ENCODE results near the gene RPL27A. TPM values are rescaled to one million over a fixed set of nuclear protein-coding genes. Genes with fewer than 3 reads are reported as not detected.

The RPL27A gene
- total and polyA plus RNA-seq, 2 of the 8 experiments (the other 6 are each of a cell fraction or from before 2014, with no cell fraction given) = 1,756 to 1,777 TPM

DNA sequence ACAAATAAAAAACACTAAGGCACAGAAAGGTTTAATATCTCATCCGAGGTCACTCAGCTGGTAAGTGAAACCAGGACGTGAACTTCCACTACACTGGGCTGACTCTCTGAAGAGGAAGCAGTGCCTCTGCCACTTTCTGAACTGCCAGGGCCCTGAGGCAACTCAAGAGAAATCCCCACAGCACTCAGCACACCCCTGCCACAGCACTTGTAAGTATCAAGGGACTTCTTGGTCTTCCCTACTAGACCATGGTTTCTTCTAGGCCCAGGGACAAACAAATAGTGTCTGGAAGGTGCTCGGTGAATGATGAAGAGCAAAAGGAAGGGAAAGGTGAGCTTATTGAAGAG lies 49.7 kb downstream of the RPL27A start:
- ChIA-PET CTCF (ENCODE audit: partially characterized antibody) (interaction anchor here (0.6 to 3.0 kb wide), 6 partner anchors 9 to 345 kb away, joined by 3 to 12 read pairs (median 4); no protein-coding TSS in a partner anchor), POLR2A (ENCODE audit: partially characterized antibody) (interaction anchor here (1.0 kb wide), 1 partner anchor 79 kb away, joined by 3 read pairs; no protein-coding TSS in a partner anchor)
- Histone ChIP-seq H3K9me3 (ENCODE audit: insufficient read depth in 2 of 2, low read depth in 1 of 2, low read length in 1 of 2) (no peaks in the 10 kb centered on the region), H3K56ac (replicated peaks; ENCODE audit: insufficient read length, low read depth, low read length) (no peak overlapping the region), H3K79me2 (ENCODE audit: control insufficient read depth in 1 of 2, insufficient read depth in 2 of 2, low read length in 2 of 2) (no peaks in the 10 kb centered on the region), H3K14ac (ENCODE audit: insufficient read length) (no peak overlapping the region), H2BK5ac (ENCODE audit: low read depth, low read length) (no peak overlapping the region), H2BK12ac (ENCODE audit: low read depth, low read length) (no peak overlapping the region), H3K4ac (replicated peaks; ENCODE audit: insufficient read length, low read depth, low read length) (no peak overlapping the region), H4K91ac (replicated peaks; ENCODE audit: insufficient read length, low read length) (no peak overlapping the region), H3K9ac (replicated peaks in 1 of 4; ENCODE audit: extremely low read depth in 1 of 4, low read depth in 3 of 4, low read length in 3 of 4) (no peak overlapping the region), H3K27ac (ENCODE audit: low read depth, low read length) (no peak overlapping the region), H3K23ac (ENCODE audit: insufficient read length) (no peak overlapping the region), H4K5ac (ENCODE audit: insufficient read length, low read depth, low read length) (no peak overlapping the region), H3K27me3 (replicated peaks in 1 of 4; ENCODE audit: control insufficient read depth in 3 of 4, extremely low read depth in 1 of 4, insufficient read depth in 3 of 4, low read length in 3 of 4) (no peaks in the 10 kb centered on the region), H3K4me1 (replicated peaks in 1 of 4; ENCODE audit: control insufficient read depth in 3 of 4, insufficient read depth in 4 of 4, low read length in 3 of 4) (peaks cover 0 to 5% (median 2%) of the 10 kb centered on the region in 4 experiments; a peak in 1 of 7 replicates), H3K4me3 (ENCODE audit: extremely low read depth in 1 of 4, insufficient read depth in 2 of 4, low read depth in 3 of 4, low read length in 4 of 4) (no peak overlapping the region), H4K8ac (ENCODE audit: extremely low read depth, insufficient read depth, low read length) (no peak overlapping the region), H2AFZ (ENCODE audit: low read length) (no peak overlapping the region), H3K18ac (ENCODE audit: extremely low read depth, low read length) (no peak overlapping the region), H2BK15ac (ENCODE audit: low read length) (no peak overlapping the region), H4K20me1 (replicated peaks in 1 of 2; ENCODE audit: control insufficient read depth in 1 of 2, insufficient read depth in 2 of 2, low read length in 2 of 2) (no peaks in the 10 kb centered on the region), H2BK120ac (replicated peaks; ENCODE audit: low read depth, low read length) (no peak overlapping the region), H3K4me2 (ENCODE audit: insufficient read depth in 1 of 2, low read depth in 2 of 2, low read length in 2 of 2) (no peak overlapping the region), H2AK5ac (ENCODE audit: low read depth, low read length) (no peak overlapping the region), H3K36me3 (ENCODE audit: control insufficient read depth in 2 of 4, insufficient read depth in 4 of 4, low read length in 3 of 4) (no peaks in the 10 kb centered on the region), H2BK20ac (ENCODE audit: low read length) (no peak overlapping the region), H3K23me2 (ENCODE audit: low read depth, low read length) (no peaks in the 10 kb centered on the region), H3K79me1 (ENCODE audit: low read depth, low read length) (no peaks in the 10 kb centered on the region; the same call in 1 of the 2 replicates)
- TF ChIP-seq BRCA1 (IDR thresholded peaks at IDR 0.05; ENCODE audit: low read depth, low read length) = no peak
- no peak for TF ChIP-seq CBX5 (IDR thresholded peaks at IDR 0.05; ENCODE audit: low read depth, low read length)
- TF ChIP-seq EZH2 (IDR thresholded peaks at IDR 0.05; ENCODE audit: low read depth, low read length, severe bottlenecking) = no peak
- no peak for TF ChIP-seq YY1 (IDR thresholded peaks at IDR 0.05; ENCODE audit: low read depth, low read length)
- no peak for TF ChIP-seq RXRA (IDR thresholded peaks at IDR 0.05; ENCODE audit: insufficient read depth, low read depth, low read length)
- no peak for DNase-seq (ENCODE audit: low read depth in 1 of 2, low spot score in 2 of 2)
- WGBS, 2 experiments (ENCODE audit: extremely low coverage in 1 of 2, insufficient coverage in 1 of 2, insufficient read length in 1 of 2, insufficient replicate concordance in 2 of 2, low coverage in 1 of 2, low lambda C conversion rate in 2 of 2, missing lambda C conversion rate in 1 of 2) = 93% methylated on average over 3 of the region's 3 CpGs; no CpG with 5 or more reads in 1 of the 2 experiments
- FAIRE-seq = no peak

Data from H1 (cell line).